SK-N-SH treated with all-trans-retinoic acid at 6 μM for 48 hours (cell line): ENCODE results near the gene MAPK12.

Source experiments
- ISL1 ChIP-seq: fragments of 250-450 bp; sonication (Bioruptor Pico); IDR thresholded peaks from 2 replicates; pipeline ENCODE4 v2.1.2; 2022; ENCODE audit warnings: mild to moderate bottlenecking, moderate library complexity
- SNAI2 ChIP-seq: fragments of 250-450 bp; sonication (Bioruptor Pico); IDR thresholded peaks from 2 replicates; pipeline ENCODE4 v1.5.0; 2020; ENCODE audit warnings: mild to moderate bottlenecking, moderate library complexity
- TOX ChIP-seq: fragments of 250-450 bp; sonication (Bioruptor Pico); IDR thresholded peaks from 2 replicates; pipeline ENCODE4 v1.8.0; 2021; ENCODE audit warnings: mild to moderate bottlenecking, moderate library complexity, borderline replicate concordance
- TF ChIP-seq, protein P1 (sequence below): fragments of 250-450 bp; sonication (Bioruptor Pico); IDR thresholded peaks from 2 replicates; pipeline ENCODE4 v1.8.0; 2020; ENCODE audit warnings: mild to moderate bottlenecking, moderate library complexity, borderline replicate concordance

DNA sequence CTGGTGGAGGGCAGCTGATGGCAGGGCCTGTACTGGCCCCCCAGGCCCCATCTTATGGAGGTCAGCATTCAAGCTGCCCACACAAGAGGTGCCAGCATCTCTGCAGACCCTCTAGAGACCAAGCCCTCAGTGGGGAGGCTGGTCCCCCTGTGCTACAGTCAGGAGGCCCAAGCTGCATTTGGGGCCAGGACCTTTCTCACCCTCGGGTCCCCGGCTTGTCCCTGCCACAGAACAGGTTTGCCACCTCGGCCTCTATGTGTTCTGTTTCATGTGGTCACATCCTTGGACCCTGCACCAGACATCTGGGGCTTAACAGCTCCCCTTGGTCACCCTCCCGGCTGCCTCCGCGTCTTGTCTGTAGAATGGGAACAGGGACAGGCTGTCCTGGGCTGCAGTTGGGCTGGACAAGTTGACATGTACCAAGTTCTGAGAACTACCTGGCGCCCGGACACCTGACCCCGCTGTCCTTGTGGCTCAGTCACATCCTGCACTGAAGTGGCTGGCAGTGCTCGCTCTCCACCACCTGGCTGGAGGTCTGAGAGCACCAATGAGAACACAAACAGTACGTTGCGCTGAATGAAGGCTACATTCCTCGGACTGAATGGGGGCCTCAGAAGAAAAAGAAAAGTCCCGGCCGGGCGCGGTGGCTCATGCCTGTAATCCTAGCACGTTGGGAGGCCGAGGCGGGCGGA is 48.7 kb upstream of the MAPK12 start:
- TF ChIP-seq, protein P1, sequence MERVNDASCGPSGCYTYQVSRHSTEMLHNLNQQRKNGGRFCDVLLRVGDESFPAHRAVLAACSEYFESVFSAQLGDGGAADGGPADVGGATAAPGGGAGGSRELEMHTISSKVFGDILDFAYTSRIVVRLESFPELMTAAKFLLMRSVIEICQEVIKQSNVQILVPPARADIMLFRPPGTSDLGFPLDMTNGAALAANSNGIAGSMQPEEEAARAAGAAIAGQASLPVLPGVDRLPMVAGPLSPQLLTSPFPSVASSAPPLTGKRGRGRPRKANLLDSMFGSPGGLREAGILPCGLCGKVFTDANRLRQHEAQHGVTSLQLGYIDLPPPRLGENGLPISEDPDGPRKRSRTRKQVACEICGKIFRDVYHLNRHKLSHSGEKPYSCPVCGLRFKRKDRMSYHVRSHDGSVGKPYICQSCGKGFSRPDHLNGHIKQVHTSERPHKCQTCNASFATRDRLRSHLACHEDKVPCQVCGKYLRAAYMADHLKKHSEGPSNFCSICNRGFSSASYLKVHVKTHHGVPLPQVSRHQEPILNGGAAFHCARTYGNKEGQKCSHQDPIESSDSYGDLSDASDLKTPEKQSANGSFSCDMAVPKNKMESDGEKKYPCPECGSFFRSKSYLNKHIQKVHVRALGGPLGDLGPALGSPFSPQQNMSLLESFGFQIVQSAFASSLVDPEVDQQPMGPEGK (CRISPR knock-in tag): no peak
- TF ChIP-seq TOX: no peak
- TF ChIP-seq SNAI2 (CRISPR knock-in tag): no peak
- no peak for TF ChIP-seq ISL1 (CRISPR knock-in tag)
